Heart right ventricle (tissue), 16 donors: ENCODE results near the gene COL5A2. TPM values are rescaled to one million over a fixed set of nuclear protein-coding genes. Genes with fewer than 3 reads are reported as not detected.

Experiments used
- ATAC-seq, 8 donors: fragments of 200-7000 bp; cut with Tn5 transposase; one replicate each; pipeline ENCODE4 v1.9.1; 2020; ENCODE audit warnings: mild to moderate bottlenecking in 8 of 8, moderate library complexity in 8 of 8, moderate number of reproducible peaks in 1 of 8
- DNase-seq, 2 donors: peaks; one replicate each; pipeline ENCODE4 v3.0.0-alpha.2; 2020
- H3K27ac ChIP-seq, 10 donors: fragments of 200-600 bp; sonication (generic) in 2 of 10; one replicate each; pipeline versions ENCODE4 v1.5.0 to v1.8.0; 2020 to 2022; ENCODE audit warnings: mild to moderate bottlenecking in 3 of 10
- H3K27me3 ChIP-seq, 7 donors: fragments of 200-600 bp; one replicate each; pipeline ENCODE4 v1.8.0; 2021 to 2022; ENCODE audit warnings: mild to moderate bottlenecking in 2 of 7
- H3K36me3 ChIP-seq, 9 donors: fragments of 200-600 bp; sonication (generic) in 1 of 9; one replicate each; pipeline versions ENCODE4 v1.5.0 to v1.8.0; 2020 to 2022; ENCODE audit warnings: mild to moderate bottlenecking in 2 of 9
- H3K4me1 ChIP-seq, 9 donors: fragments of 200-600 bp; sonication (generic) in 1 of 9; one replicate each; pipeline versions ENCODE4 v1.5.0 to v1.8.0; 2020 to 2022; ENCODE audit warnings: mild to moderate bottlenecking in 4 of 9
- H3K4me3 ChIP-seq, 10 donors: fragments of 200-600 bp; sonication (generic) in 2 of 10; one replicate each; pipeline versions ENCODE4 v1.5.0 to v1.8.0; 2020 to 2022; ENCODE audit warnings: mild to moderate bottlenecking in 7 of 10, moderate library complexity in 2 of 10
- H3K9me3 ChIP-seq, 11 donors: fragments of 200-600 bp in 10 of 11; sonication (generic) in 2 of 11; one replicate each; pipeline versions ENCODE4 v1.5.0 to v1.8.0; 2013 to 2022; ENCODE audit warnings: mild to moderate bottlenecking in 2 of 11, control low read depth in 1 of 11, moderate library complexity in 1 of 11
- WGBS, 2 donors: extraction: QIAGEN DNeasy Blood & Tissue Kit; methylation state at CpG; one replicate each; pipeline ENCODE4 v1.1.7; 2013; ENCODE audit warnings: inconsistent platforms in 1 of 2; 5-methylcytosine and 5-hydroxymethylcytosine counted together
- intact Hi-C, 10 donors: fragments of 100-400 bp; cut with DNase I; formaldehyde crosslinking; loops; one replicate each; pipeline versions ENCODE4 v1.11.1 to v1.14.2; 2022
- polyA plus RNA-seq, 2 donors: library from polyadenylated mRNA; stranded (reverse); fragments of 200-250 nt; gene quantifications; one replicate each; pipeline ENCODE4 v1.2.3, GENCODE V29; 2013
- total RNA-seq, 10 donors: library from RNA; stranded (reverse); fragmentation: NEBNext Ultra II Directional in 3 of 10; extraction: Animal tissue kit (Norgen Biotek cat#: 25700) in 3 of 10; gene quantifications; one replicate each; pipeline versions ENCODE4 v1.2.1 to v1.2.4, GENCODE V29; 2021 to 2023
- TF ChIP-seq, protein P1 (sequence below), 9 donors: fragments of 200-600 bp; sonication (generic) in 2 of 9; IDR thresholded peaks; one replicate each; pipeline versions ENCODE4 v1.5.0 to v1.8.0; 2021 to 2022; ENCODE audit warnings: antibody characterized with exemption in 9 of 9, mild to moderate bottlenecking in 5 of 9, moderate library complexity in 1 of 9
- donor health status: Arrhythmogenic right ventricular cardiomyopathy.
- donor health status: ischemic (EF 13 %, LVEDD 7.1; RV severe dilation, severe dysfunction).
- donor health status: healthy with polysubstance abuse.
- donor health status: DM: no; HTN: yes; CAD: no.
- donor health status: DM: no; HTN: no; CAD: no.
- donor health status: ischemic (EF 25% LVEDD 6.9; RV normal size, moderate dysfunction).
- donor health status: ischemic (EF 25% LVEDD 5.7; RV mildly dilated, moderate dysfunction).
- donor health status: healthy.
- donor health status: DM: yes; HTN: yes; CAD: no.
- donor health status: Ischemic cardiomyopathy.
- donor health status: ischemic (EF 35%, LVEDD 5.7; RV mildly dilated, moderate dysfunction).
- donor health status: nonischemic (EF 11% LVEDD 7.7; RV severe dilation, severe dysfunction).
- donor health status: DM: yes; HTN: yes; CAD: no.
- donor health status: PGD.
- donor health status: ischemic (EF 29% LVEDD 5.4; RV normal size, mild dysfunction).
- donor health status: nonischemic (EF 23%, LVEDD 6.1; RV moderate dilation, normal function).

The COL5A2 gene
- total and polyA plus RNA-seq, 12 donors: 4.8 to 44.7 (median 8.7) TPM

DNA sequence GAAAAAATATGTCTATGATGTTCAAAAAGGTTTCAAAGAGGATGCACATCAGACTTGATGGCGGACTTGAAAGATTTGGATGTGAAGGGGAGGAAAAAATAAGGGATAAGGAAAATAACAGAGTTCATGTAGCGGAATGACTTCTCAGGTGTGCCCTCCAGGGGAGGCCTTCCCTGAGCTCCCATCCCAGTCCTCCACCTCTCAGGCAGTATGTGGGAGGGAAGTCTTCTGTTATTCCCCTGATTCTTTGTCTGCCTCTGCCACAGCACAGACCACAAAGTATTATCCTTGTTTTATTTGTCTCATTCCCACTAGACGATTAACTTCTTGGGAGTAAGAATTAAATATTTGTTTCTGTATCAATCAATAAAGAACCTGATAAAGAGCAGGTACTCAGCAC is 17.7 kb downstream of the COL5A2 start:
- H3K36me3 ChIP-seq: no peaks in the 10 kb centered on the region
- TF ChIP-seq, protein P1, sequence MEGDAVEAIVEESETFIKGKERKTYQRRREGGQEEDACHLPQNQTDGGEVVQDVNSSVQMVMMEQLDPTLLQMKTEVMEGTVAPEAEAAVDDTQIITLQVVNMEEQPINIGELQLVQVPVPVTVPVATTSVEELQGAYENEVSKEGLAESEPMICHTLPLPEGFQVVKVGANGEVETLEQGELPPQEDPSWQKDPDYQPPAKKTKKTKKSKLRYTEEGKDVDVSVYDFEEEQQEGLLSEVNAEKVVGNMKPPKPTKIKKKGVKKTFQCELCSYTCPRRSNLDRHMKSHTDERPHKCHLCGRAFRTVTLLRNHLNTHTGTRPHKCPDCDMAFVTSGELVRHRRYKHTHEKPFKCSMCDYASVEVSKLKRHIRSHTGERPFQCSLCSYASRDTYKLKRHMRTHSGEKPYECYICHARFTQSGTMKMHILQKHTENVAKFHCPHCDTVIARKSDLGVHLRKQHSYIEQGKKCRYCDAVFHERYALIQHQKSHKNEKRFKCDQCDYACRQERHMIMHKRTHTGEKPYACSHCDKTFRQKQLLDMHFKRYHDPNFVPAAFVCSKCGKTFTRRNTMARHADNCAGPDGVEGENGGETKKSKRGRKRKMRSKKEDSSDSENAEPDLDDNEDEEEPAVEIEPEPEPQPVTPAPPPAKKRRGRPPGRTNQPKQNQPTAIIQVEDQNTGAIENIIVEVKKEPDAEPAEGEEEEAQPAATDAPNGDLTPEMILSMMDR (IDR thresholded peaks at IDR 0.05): no peak
- ATAC-seq (no peak), DNase-seq (no peak)
- H3K4me1 ChIP-seq: peaks cover 0 to 42% (median 22%) of the 10 kb centered on the region in 9 donors
- H3K27ac ChIP-seq: no peak overlapping the region
- WGBS, 2 donors: 89 to 90% methylated on average over 3 of the region's 3 CpGs
- intact Hi-C loops: no loop called here
- H3K9me3 ChIP-seq: no peaks in the 10 kb centered on the region
- no peak overlapping the region for H3K4me3 ChIP-seq
- H3K27me3 ChIP-seq: no peaks in the 10 kb centered on the region

- intact Hi-C loops: loop anchor here in 1 of 10 donors (10.0 kb wide), 1 partner anchor 125 kb away; no protein-coding TSS in a partner anchor
- TF ChIP-seq, protein P1 (IDR thresholded peaks at IDR 0.05): no peak
- H3K27me3 ChIP-seq: no peaks in the 10 kb centered on the region
- no peaks in the 10 kb centered on the region for H3K9me3 ChIP-seq
- WGBS, 2 donors: 76 to 88% methylated on average over 4 of the region's 4 CpGs
- H3K27ac ChIP-seq: no peak overlapping the region
- H3K4me1 ChIP-seq: peaks cover 0 to 32% (median 16%) of the 10 kb centered on the region in 9 donors
- no peaks in the 10 kb centered on the region for H3K36me3 ChIP-seq
- no peak overlapping the region for H3K4me3 ChIP-seq
- DNase-seq (no peak), ATAC-seq (no peak)
Measured at GRCh38 chr2:189159717-189160116, 19.8 kb downstream of the COL5A2 start.

DNA sequence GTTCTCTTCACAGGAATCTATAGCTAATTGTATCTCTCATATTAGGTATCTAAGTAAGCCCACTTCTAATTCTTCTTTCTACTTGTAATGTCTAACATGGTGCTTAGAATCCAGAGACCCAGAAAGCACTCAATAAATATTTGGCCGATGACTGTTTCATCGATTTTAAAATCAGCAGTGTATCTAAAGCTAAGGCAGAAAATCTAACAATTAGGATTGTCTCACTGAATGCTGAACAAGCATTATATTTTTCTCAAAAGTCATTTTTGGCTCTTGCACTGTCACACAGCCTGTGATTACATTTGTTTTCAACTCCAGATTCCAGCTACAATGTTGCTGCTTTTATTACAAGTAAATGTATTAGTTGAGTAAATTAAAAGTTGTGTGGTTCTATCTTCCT is 20.3 kb downstream of the COL5A2 start:
- H3K9me3 ChIP-seq: no peaks in the 10 kb centered on the region
- WGBS, 2 donors: 85 to 87% methylated on average over 2 of the region's 2 CpGs
- intact Hi-C loops: loop anchor here in 1 of 10 donors (10.0 kb wide), 1 partner anchor 126 kb away; no protein-coding TSS in a partner anchor

GRCh38 chr2:189157939-189158338 is 21.6 kb downstream of the COL5A2 start:
- no peak overlapping the region for H3K27ac ChIP-seq
- 98 to 100% methylated on average over 1 of the region's 1 CpG for WGBS, 2 donors
- intact Hi-C loops: loop anchor here in 1 of 10 donors (10.0 kb wide), 1 partner anchor 127 kb away; no protein-coding TSS in a partner anchor
- ATAC-seq (no peak), DNase-seq (no peak)
- peaks cover 0 to 21% (median 6%) of the 10 kb centered on the region in 9 donors for H3K4me1 ChIP-seq
- no peak overlapping the region for H3K4me3 ChIP-seq
- no peaks in the 10 kb centered on the region for H3K27me3 ChIP-seq
- no peaks in the 10 kb centered on the region for H3K9me3 ChIP-seq
- TF ChIP-seq, protein P1 (IDR thresholded peaks at IDR 0.05): no peak
- H3K36me3 ChIP-seq: no peaks in the 10 kb centered on the region

More for the DNA sequence above, 20.3 kb downstream of the COL5A2 start:
- Histone ChIP-seq H3K4me1 (peaks cover 0 to 27% (median 12%) of the 10 kb centered on the region in 9 donors), H3K4me3 (no peak overlapping the region), H3K36me3 (no peaks in the 10 kb centered on the region), H3K27ac (no peak overlapping the region), H3K27me3 (no peaks in the 10 kb centered on the region)
- TF ChIP-seq, protein P1 (IDR thresholded peaks at IDR 0.05): no peak
- ATAC-seq (no peak), DNase-seq (no peak)
